Measurements from ENCODE around the gene SOD3. TPM values are rescaled to one million over a fixed set of nuclear protein-coding genes. Genes with fewer than 3 reads are reported as not detected.

SOD3 gene
- total RNA-seq, 4 donors from 2014 or later: 199 to 801 (median 448) TPM

- no peak overlapping the region for H3K4me3 ChIP-seq
- no peaks in the 10 kb centered on the region for H3K9me3 ChIP-seq
- no peaks in the 10 kb centered on the region for H3K27me3 ChIP-seq
- no peak for TF ChIP-seq POLR2A (IDR thresholded peaks at IDR 0.05)
- peak; percentile 35 for ATAC-seq
- peaks cover 0 to 19% of the 10 kb centered on the region in 2 donors for H3K36me3 ChIP-seq
- peak overlapping the region; percentile 15 to 85 (median 84) for H3K27ac ChIP-seq
- H3K4me1 ChIP-seq: peaks cover 0 to 98% (median 3%) of the 10 kb centered on the region in 3 donors
- 52 to 63% methylated on average over 5 of the region's 5 CpGs for WGBS, 2 donors (ENCODE audit: low coverage in 1 of 2)
Measured at GRCh38 chr4:24805067-24805466, 9.7 kb downstream of the SOD3 start.

GRCh38 chr4:24805566-24805965 is 10.2 kb downstream of the SOD3 start:
- TF ChIP-seq POLR2A (IDR thresholded peaks at IDR 0.05) (no peak), POLR2AphosphoS5 (IDR thresholded peaks at IDR 0.05) (no peak), CTCF (IDR thresholded peaks at IDR 0.05) (no peak), EP300 (IDR thresholded peaks at IDR 0.05) (no peak)
- Histone ChIP-seq H3K9me3 (no peaks in the 10 kb centered on the region), H3K27ac (peak overlapping the region; percentile 15 to 85 (median 84)), H3K4me3 (no peak overlapping the region), H3K27me3 (no peaks in the 10 kb centered on the region), H3K4me1 (peaks cover 0 to 98% (median 1%) of the 10 kb centered on the region in 3 donors), H3K36me3 (peaks cover 0 to 19% of the 10 kb centered on the region in 2 donors)
- WGBS, 2 donors (ENCODE audit: low coverage in 1 of 2): 58 to 87% methylated on average over 5 of the region's 6 CpGs
- ATAC-seq: no peak

GRCh38 chr4:24806206-24806990 is 11.0 kb downstream of the SOD3 start:
- ATAC-seq: no peak
- Histone ChIP-seq H3K4me1 (peaks cover 0 to 97% (median 0%) of the 10 kb centered on the region in 3 donors), H3K27ac (peak overlapping the region in 3 of 4 donors; percentile 82 to 85 (median 85)), H3K9me3 (no peaks in the 10 kb centered on the region), H3K4me3 (no peak overlapping the region), H3K27me3 (no peaks in the 10 kb centered on the region), H3K36me3 (peaks cover 0 to 19% of the 10 kb centered on the region in 2 donors)
- TF ChIP-seq POLR2AphosphoS5 (IDR thresholded peaks at IDR 0.05) (no peak), EP300 (IDR thresholded peaks at IDR 0.05) (no peak), CTCF (IDR thresholded peaks at IDR 0.05) (no peak), POLR2A (IDR thresholded peaks at IDR 0.05) (no peak)
- 80 to 98% methylated on average over 1 to 5 of the region's 11 CpGs for WGBS, 2 donors (ENCODE audit: low coverage in 1 of 2)

- ATAC-seq: no peak
- H3K4me1 ChIP-seq: peaks cover 0 to 85% (median 0%) of the 10 kb centered on the region in 3 donors
- TF ChIP-seq EP300 (IDR thresholded peaks at IDR 0.05): no peak
- TF ChIP-seq POLR2AphosphoS5 (IDR thresholded peaks at IDR 0.05): no peak
- no peak for TF ChIP-seq POLR2A (IDR thresholded peaks at IDR 0.05)
- no peak for TF ChIP-seq CTCF (IDR thresholded peaks at IDR 0.05)
- H3K4me3 ChIP-seq: no peak overlapping the region
- 48% methylated on average over 3 of the region's 5 CpGs; no CpG with 5 or more reads in 1 of the 2 donors for WGBS, 2 donors (ENCODE audit: low coverage in 1 of 2)
- peak overlapping the region in 3 of 4 donors; percentile 82 to 85 (median 85) for H3K27ac ChIP-seq
- no peaks in the 10 kb centered on the region for H3K27me3 ChIP-seq
- H3K9me3 ChIP-seq: no peaks in the 10 kb centered on the region
- H3K36me3 ChIP-seq: peaks cover 0 to 24% of the 10 kb centered on the region in 2 donors
Measured at GRCh38 chr4:24807611-24808010, 12.2 kb downstream of the SOD3 start.

- Histone ChIP-seq H3K27ac (peak overlapping the region in 3 of 4 donors; percentile 82 to 85 (median 85)), H3K9me3 (no peaks in the 10 kb centered on the region), H3K4me3 (no peak overlapping the region), H3K36me3 (peaks cover 0 to 31% of the 10 kb centered on the region in 2 donors), H3K27me3 (no peaks in the 10 kb centered on the region), H3K4me1 (peaks cover 0 to 78% (median 0%) of the 10 kb centered on the region in 3 donors)
- WGBS, 2 donors (ENCODE audit: low coverage in 1 of 2): 86 to 92% methylated on average over 4 to 8 of the region's 14 CpGs
- TF ChIP-seq POLR2AphosphoS5 (IDR thresholded peaks at IDR 0.05) (no peak), EP300 (IDR thresholded peaks at IDR 0.05) (no peak), CTCF (IDR thresholded peaks at IDR 0.05) (no peak), POLR2A (IDR thresholded peaks at IDR 0.05) (no peak)
- ATAC-seq: no peak
Measured at GRCh38 chr4:24808261-24808660, 12.9 kb downstream of the SOD3 start.

All from gastroesophageal sphincter (tissue), 4 donors.